ENCODE measurements around the gene ITPK1.

Gene ITPK1

GRCh38 chr14:93055651-93056115 lies 60.0 kb downstream of the ITPK1 start:
- no peak for DNase-seq (ENCODE audit: low spot score)
- TF ChIP-seq CTCF (IDR thresholded peaks at IDR 0.05; ENCODE audit: extremely low read depth, missing control alignments), result no peak

GRCh38 chr14:93054876-93055275 lies 60.8 kb downstream of the ITPK1 start:
- TF ChIP-seq CTCF (IDR thresholded peaks at IDR 0.05; ENCODE audit: extremely low read depth, missing control alignments), result no peak
- DNase-seq (ENCODE audit: low spot score), result no peak

- DNase-seq (ENCODE audit: low spot score), result no peak
- TF ChIP-seq CTCF (IDR thresholded peaks at IDR 0.05; ENCODE audit: extremely low read depth, missing control alignments), result no peak
Observed at GRCh38 chr14:93054006-93054405, 61.7 kb downstream of the ITPK1 start.

- no peak for TF ChIP-seq CTCF (IDR thresholded peaks at IDR 0.05; ENCODE audit: extremely low read depth, missing control alignments)
- DNase-seq (ENCODE audit: low spot score), result no peak
Observed at GRCh38 chr14:93051600-93052546, 63.9 kb downstream of the ITPK1 start.

GRCh38 chr14:93050761-93051160 lies 65.0 kb downstream of the ITPK1 start:
- TF ChIP-seq CTCF (IDR thresholded peaks at IDR 0.05; ENCODE audit: extremely low read depth, missing control alignments), result no peak
- no peak for DNase-seq (ENCODE audit: low spot score)

- TF ChIP-seq CTCF (IDR thresholded peaks at IDR 0.05; ENCODE audit: extremely low read depth, missing control alignments), result no peak
- DNase-seq (ENCODE audit: low spot score), result no peak
Observed at GRCh38 chr14:93049867-93050331, 65.8 kb downstream of the ITPK1 start.

GRCh38 chr14:93049315-93049714 lies 66.4 kb downstream of the ITPK1 start:
- no peak for TF ChIP-seq CTCF (IDR thresholded peaks at IDR 0.05; ENCODE audit: extremely low read depth, missing control alignments)
- no peak for DNase-seq (ENCODE audit: low spot score)
